ENCODE data around the gene CATSPER4.

DNA sequence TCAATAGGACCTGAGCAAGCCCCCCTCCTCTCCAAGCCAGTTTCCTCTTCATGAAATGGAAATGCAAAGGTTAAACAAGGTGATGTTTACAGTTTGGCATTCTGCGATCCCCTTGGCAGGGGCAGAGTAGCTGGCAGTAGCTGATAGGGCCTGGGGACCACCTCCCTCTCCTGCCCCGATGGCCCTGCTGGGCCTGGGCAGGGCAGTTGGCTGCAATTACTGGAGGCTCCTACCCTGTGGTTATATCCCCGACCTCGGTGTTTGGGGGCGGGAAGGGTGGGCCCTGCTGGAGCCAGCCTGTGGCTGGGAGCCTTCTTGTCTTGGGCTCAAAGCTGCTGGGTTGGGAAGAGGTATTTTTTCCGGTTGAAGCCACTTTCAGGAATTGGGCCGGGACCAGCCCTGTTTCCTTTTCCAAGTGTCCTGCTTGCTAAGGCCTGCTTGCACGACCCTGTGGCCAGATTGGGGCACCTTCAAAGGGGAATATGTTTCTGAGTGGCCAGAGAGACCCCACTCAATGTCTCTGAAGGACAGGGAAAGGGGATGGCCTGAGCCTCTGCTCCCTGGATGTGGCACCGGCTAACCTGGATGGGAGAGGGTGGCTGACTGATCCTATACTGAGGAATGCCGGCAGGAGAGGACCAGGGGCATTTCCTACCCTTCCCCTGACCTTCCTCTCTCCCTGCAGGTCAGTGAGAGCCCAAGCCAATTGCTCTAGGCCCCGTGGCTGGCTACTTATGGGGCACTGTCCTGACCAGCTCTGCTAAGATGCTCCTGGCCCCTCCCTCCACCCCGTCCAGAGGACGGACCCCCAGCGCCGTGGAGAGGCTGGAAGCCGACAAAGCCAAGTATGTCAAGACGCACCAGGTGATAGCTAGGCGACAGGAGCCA lies 29.6 kb upstream of the CATSPER4 start:
- TF ChIP-seq CTCF (conservative IDR thresholded peaks at IDR 0.05; ENCODE audit: low read depth in 2 of 2) (no peak), ZNF331 (CRISPR knock-in tag; IDR thresholded peaks at IDR 0.05; ENCODE audit: low read depth) (no peak), EZH2 (IDR thresholded peaks at IDR 0.05; ENCODE audit: low read depth, unreplicated experiment) (peak; percentile 78), POLR2AphosphoS5 (IDR thresholded peaks at IDR 0.05; ENCODE audit: low read depth) (no peak), EZH2phosphoT487 (IDR thresholded peaks at IDR 0.05; ENCODE audit: unreplicated experiment) (no peak), ZNF114 (CRISPR knock-in tag; IDR thresholded peaks at IDR 0.05) (no peak), ZNF462 (CRISPR knock-in tag; IDR thresholded peaks at IDR 0.05) (no peak), STAT1 (IDR thresholded peaks at IDR 0.05; ENCODE audit: unreplicated experiment) (no peak), CREB1 (CRISPR knock-in tag; IDR thresholded peaks at IDR 0.05; ENCODE audit: low read depth) (no peak), JUNB (IDR thresholded peaks at IDR 0.05; ENCODE audit: unreplicated experiment) (no peak), NANOG (IDR thresholded peaks at IDR 0.05; ENCODE audit: borderline replicate concordance) (no peak)
- TF ChIP-seq, protein P1, sequence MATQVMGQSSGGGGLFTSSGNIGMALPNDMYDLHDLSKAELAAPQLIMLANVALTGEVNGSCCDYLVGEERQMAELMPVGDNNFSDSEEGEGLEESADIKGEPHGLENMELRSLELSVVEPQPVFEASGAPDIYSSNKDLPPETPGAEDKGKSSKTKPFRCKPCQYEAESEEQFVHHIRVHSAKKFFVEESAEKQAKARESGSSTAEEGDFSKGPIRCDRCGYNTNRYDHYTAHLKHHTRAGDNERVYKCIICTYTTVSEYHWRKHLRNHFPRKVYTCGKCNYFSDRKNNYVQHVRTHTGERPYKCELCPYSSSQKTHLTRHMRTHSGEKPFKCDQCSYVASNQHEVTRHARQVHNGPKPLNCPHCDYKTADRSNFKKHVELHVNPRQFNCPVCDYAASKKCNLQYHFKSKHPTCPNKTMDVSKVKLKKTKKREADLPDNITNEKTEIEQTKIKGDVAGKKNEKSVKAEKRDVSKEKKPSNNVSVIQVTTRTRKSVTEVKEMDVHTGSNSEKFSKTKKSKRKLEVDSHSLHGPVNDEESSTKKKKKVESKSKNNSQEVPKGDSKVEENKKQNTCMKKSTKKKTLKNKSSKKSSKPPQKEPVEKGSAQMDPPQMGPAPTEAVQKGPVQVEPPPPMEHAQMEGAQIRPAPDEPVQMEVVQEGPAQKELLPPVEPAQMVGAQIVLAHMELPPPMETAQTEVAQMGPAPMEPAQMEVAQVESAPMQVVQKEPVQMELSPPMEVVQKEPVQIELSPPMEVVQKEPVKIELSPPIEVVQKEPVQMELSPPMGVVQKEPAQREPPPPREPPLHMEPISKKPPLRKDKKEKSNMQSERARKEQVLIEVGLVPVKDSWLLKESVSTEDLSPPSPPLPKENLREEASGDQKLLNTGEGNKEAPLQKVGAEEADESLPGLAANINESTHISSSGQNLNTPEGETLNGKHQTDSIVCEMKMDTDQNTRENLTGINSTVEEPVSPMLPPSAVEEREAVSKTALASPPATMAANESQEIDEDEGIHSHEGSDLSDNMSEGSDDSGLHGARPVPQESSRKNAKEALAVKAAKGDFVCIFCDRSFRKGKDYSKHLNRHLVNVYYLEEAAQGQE (IDR thresholded peaks at IDR 0.05; ENCODE audit: unreplicated experiment), result no peak
- TF ChIP-seq, protein P2, sequence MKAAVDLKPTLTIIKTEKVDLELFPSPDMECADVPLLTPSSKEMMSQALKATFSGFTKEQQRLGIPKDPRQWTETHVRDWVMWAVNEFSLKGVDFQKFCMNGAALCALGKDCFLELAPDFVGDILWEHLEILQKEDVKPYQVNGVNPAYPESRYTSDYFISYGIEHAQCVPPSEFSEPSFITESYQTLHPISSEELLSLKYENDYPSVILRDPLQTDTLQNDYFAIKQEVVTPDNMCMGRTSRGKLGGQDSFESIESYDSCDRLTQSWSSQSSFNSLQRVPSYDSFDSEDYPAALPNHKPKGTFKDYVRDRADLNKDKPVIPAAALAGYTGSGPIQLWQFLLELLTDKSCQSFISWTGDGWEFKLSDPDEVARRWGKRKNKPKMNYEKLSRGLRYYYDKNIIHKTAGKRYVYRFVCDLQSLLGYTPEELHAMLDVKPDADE (IDR thresholded peaks at IDR 0.05), result no peak

Data from GM23338 (cell line).